Fibroblast of skin of left biceps (primary cell): ENCODE measurements around the gene PC.

Experiments
- DNase-seq, 2 experiments: peaks; one replicate each; pipeline ENCODE4 v3.0.0-alpha.2; 2013; ENCODE audit warnings: low read depth in 2 of 2

PC gene

GRCh38 chr11:66854729-66855211 is 103.4 kb downstream of the PC start:
- DNase-seq: no peak

- DNase-seq: no peak
These were observed 103.9 kb downstream of the PC start for GRCh38 chr11:66854231-66854661.

GRCh38 chr11:66853242-66854229 is 104.6 kb downstream of the PC start:
- no peak for DNase-seq

GRCh38 chr11:66852466-66853241 is 105.5 kb downstream of the PC start:
- no peak for DNase-seq

GRCh38 chr11:66851698-66852465 is 106.3 kb downstream of the PC start:
- no peak for DNase-seq

GRCh38 chr11:66851239-66851596 is 107.0 kb downstream of the PC start:
- no peak for DNase-seq

- DNase-seq: no peak
These were observed 107.5 kb downstream of the PC start for GRCh38 chr11:66850588-66851238.

GRCh38 chr11:66850235-66850587 is 108.0 kb downstream of the PC start:
- DNase-seq: no peak

GRCh38 chr11:66849501-66850234 is 108.5 kb downstream of the PC start:
- no peak for DNase-seq

GRCh38 chr11:66848671-66849500 is 109.3 kb downstream of the PC start:
- no peak for DNase-seq

GRCh38 chr11:66847461-66848232 is 110.5 kb downstream of the PC start:
- no peak for DNase-seq

GRCh38 chr11:66846671-66847091 is 111.5 kb downstream of the PC start:
- DNase-seq: no peak

GRCh38 chr11:66845876-66846212 is 112.3 kb downstream of the PC start:
- DNase-seq: no peak

- DNase-seq: no peak
These were observed 112.9 kb downstream of the PC start for GRCh38 chr11:66845143-66845875.

GRCh38 chr11:66844496-66845142 is 113.6 kb downstream of the PC start:
- DNase-seq: no peak

- no peak for DNase-seq
These were observed 114.2 kb downstream of the PC start for GRCh38 chr11:66843776-66844495.
